Central memory CD8-positive, alpha-beta T cell (primary cell): ENCODE measurements around the gene PTPN21.

Experiments
- ATAC-seq: fragments of 150-1000 bp; cut with Tn5 transposase; replicated peaks from 2 replicates; pipeline ENCODE4 v1.10.0; 2022; ENCODE audit warnings: mild to moderate bottlenecking, moderate FRiP score, moderate number of reproducible peaks; ENCODE audit not compliant: poor library complexity, severe bottlenecking; ENCODE audit errors: extremely low read depth
- DNase-seq, 2 donors: peaks; one replicate each; pipeline ENCODE4 v3.0.0; 2021; ENCODE audit warnings: low spot score in 2 of 2
- H3K27ac Mint-ChIP-seq: one replicate; pipeline ENCODE4 v1.8.0; 2022; ENCODE audit warnings: low read depth, mild to moderate bottlenecking, moderate library complexity, mixed read lengths
- H3K27me3 Mint-ChIP-seq: one replicate; pipeline ENCODE4 v1.8.0; 2022; ENCODE audit warnings: mixed read lengths
- H3K36me3 Mint-ChIP-seq: one replicate; pipeline ENCODE4 v1.8.0; 2022; ENCODE audit warnings: mild to moderate bottlenecking, moderate library complexity, mixed read lengths; ENCODE audit not compliant: insufficient read depth
- H3K4me1 Mint-ChIP-seq: one replicate; pipeline ENCODE4 v1.8.0; 2022; ENCODE audit warnings: mixed read lengths
- H3K4me3 Mint-ChIP-seq: one replicate; pipeline ENCODE4 v1.8.0; 2022; ENCODE audit warnings: mild to moderate bottlenecking, moderate library complexity, mixed read lengths
- H3K9me3 Mint-ChIP-seq: one replicate; pipeline ENCODE4 v1.8.0; 2022; ENCODE audit warnings: mixed read lengths

Gene PTPN21

GRCh38 chr14:88554457-88555286 is at the start of gene PTPN21:
Gene PTPN21, minus strand, starts transcription at chr14:88555007. Its CDS starts 4,590 bp downstream, at chr14:88550417.
- Mint-ChIP-seq H3K4me1 (peaks cover 29% of the 10 kb centered on the region), H3K36me3 (peaks cover 6% of the 10 kb centered on the region), H3K4me3 (peak within 1 kb of the TSS; percentile 55), H3K27ac (no peak within 1 kb of the TSS), H3K27me3 (peaks cover 65% of the 10 kb centered on the region), H3K9me3 (no peaks in the 10 kb centered on the region)
- DNase-seq (no peak), ATAC-seq (no peak)

GRCh38 chr14:88604212-88604611 is 49.4 kb upstream of the PTPN21 start:
- DNase-seq (no peak), ATAC-seq (no peak)
- H3K27ac Mint-ChIP-seq = no peak overlapping the region
- peaks cover 19% of the 10 kb centered on the region for H3K4me1 Mint-ChIP-seq
- no peak overlapping the region for H3K4me3 Mint-ChIP-seq
- H3K9me3 Mint-ChIP-seq = no peaks in the 10 kb centered on the region
- peaks cover 39% of the 10 kb centered on the region for H3K36me3 Mint-ChIP-seq
- H3K27me3 Mint-ChIP-seq = no peaks in the 10 kb centered on the region

GRCh38 chr14:88599761-88600439 is 45.1 kb upstream of the PTPN21 start:
- DNase-seq = no peak

GRCh38 chr14:88599326-88599725 is 44.5 kb upstream of the PTPN21 start:
- Mint-ChIP-seq H3K4me1 (peaks cover 33% of the 10 kb centered on the region), H3K27ac (peak overlapping the region; percentile 93), H3K4me3 (no peak overlapping the region), H3K36me3 (peaks cover 34% of the 10 kb centered on the region), H3K9me3 (no peaks in the 10 kb centered on the region), H3K27me3 (no peaks in the 10 kb centered on the region)
- DNase-seq (no peak), ATAC-seq (no peak)

More at GRCh38 chr14:88599761-88600439, 45.1 kb upstream of the PTPN21 start:
- peak overlapping the region; percentile 32 for H3K4me3 Mint-ChIP-seq
- ATAC-seq = peak; percentile 54
- H3K4me1 Mint-ChIP-seq = peaks cover 33% of the 10 kb centered on the region
- H3K27me3 Mint-ChIP-seq = no peaks in the 10 kb centered on the region
- peaks cover 37% of the 10 kb centered on the region for H3K36me3 Mint-ChIP-seq
- peak overlapping the region; percentile 93 for H3K27ac Mint-ChIP-seq
- H3K9me3 Mint-ChIP-seq = no peaks in the 10 kb centered on the region

GRCh38 chr14:88598097-88598675 is 43.4 kb upstream of the PTPN21 start:
- Mint-ChIP-seq H3K4me3 (no peak overlapping the region), H3K27me3 (no peaks in the 10 kb centered on the region), H3K27ac (peak overlapping the region; percentile 68), H3K4me1 (peaks cover 33% of the 10 kb centered on the region), H3K9me3 (no peaks in the 10 kb centered on the region), H3K36me3 (peaks cover 29% of the 10 kb centered on the region)
- DNase-seq (no peak), ATAC-seq (no peak)

GRCh38 chr14:88597601-88598000 is 42.8 kb upstream of the PTPN21 start:
- peak overlapping the region; percentile 68 for H3K27ac Mint-ChIP-seq
- H3K36me3 Mint-ChIP-seq = peaks cover 28% of the 10 kb centered on the region
- H3K4me1 Mint-ChIP-seq = peaks cover 33% of the 10 kb centered on the region
- no peak for DNase-seq
- no peak for ATAC-seq
- H3K4me3 Mint-ChIP-seq = no peak overlapping the region
- no peaks in the 10 kb centered on the region for H3K27me3 Mint-ChIP-seq
- no peaks in the 10 kb centered on the region for H3K9me3 Mint-ChIP-seq

GRCh38 chr14:88597038-88597437 is 42.2 kb upstream of the PTPN21 start:
- H3K4me1 Mint-ChIP-seq = peaks cover 33% of the 10 kb centered on the region
- no peaks in the 10 kb centered on the region for H3K27me3 Mint-ChIP-seq
- peaks cover 29% of the 10 kb centered on the region for H3K36me3 Mint-ChIP-seq
- no peak for ATAC-seq
- no peak overlapping the region for H3K4me3 Mint-ChIP-seq
- no peaks in the 10 kb centered on the region for H3K9me3 Mint-ChIP-seq
- peak overlapping the region; percentile 68 for H3K27ac Mint-ChIP-seq
- no peak for DNase-seq

GRCh38 chr14:88592031-88592430 is 37.2 kb upstream of the PTPN21 start:
- DNase-seq (no peak), ATAC-seq (no peak)
- H3K4me3 Mint-ChIP-seq = no peak overlapping the region
- H3K9me3 Mint-ChIP-seq = no peaks in the 10 kb centered on the region
- H3K27me3 Mint-ChIP-seq = no peaks in the 10 kb centered on the region
- peaks cover 36% of the 10 kb centered on the region for H3K36me3 Mint-ChIP-seq
- H3K4me1 Mint-ChIP-seq = peaks cover 7% of the 10 kb centered on the region
- H3K27ac Mint-ChIP-seq = no peak overlapping the region

- no peaks in the 10 kb centered on the region for H3K27me3 Mint-ChIP-seq
- H3K4me1 Mint-ChIP-seq = peaks cover 5% of the 10 kb centered on the region
- H3K9me3 Mint-ChIP-seq = no peaks in the 10 kb centered on the region
- H3K27ac Mint-ChIP-seq = peak overlapping the region; percentile 41
- no peak overlapping the region for H3K4me3 Mint-ChIP-seq
- DNase-seq (no peak), ATAC-seq (no peak)
- H3K36me3 Mint-ChIP-seq = peaks cover 39% of the 10 kb centered on the region
Measured at GRCh38 chr14:88590173-88590572, 35.4 kb upstream of the PTPN21 start.

GRCh38 chr14:88588081-88588480 is 33.3 kb upstream of the PTPN21 start:
- Mint-ChIP-seq H3K36me3 (peaks cover 44% of the 10 kb centered on the region), H3K4me1 (peaks cover 5% of the 10 kb centered on the region)

GRCh38 chr14:88584451-88584850 is 29.6 kb upstream of the PTPN21 start:
- no peak for ATAC-seq
- Mint-ChIP-seq H3K27ac (no peak overlapping the region), H3K9me3 (no peaks in the 10 kb centered on the region), H3K36me3 (peaks cover 46% of the 10 kb centered on the region), H3K4me1 (peaks cover 7% of the 10 kb centered on the region), H3K27me3 (no peaks in the 10 kb centered on the region), H3K4me3 (no peak overlapping the region)
- no peak for DNase-seq

More at GRCh38 chr14:88588081-88588480, 33.3 kb upstream of the PTPN21 start:
- Mint-ChIP-seq H3K27me3 (no peaks in the 10 kb centered on the region), H3K9me3 (no peaks in the 10 kb centered on the region), H3K27ac (no peak overlapping the region), H3K4me3 (no peak overlapping the region)
- DNase-seq = no peak
- no peak for ATAC-seq

- no peaks in the 10 kb centered on the region for H3K9me3 Mint-ChIP-seq
- H3K36me3 Mint-ChIP-seq = peaks cover 69% of the 10 kb centered on the region
- H3K4me1 Mint-ChIP-seq = no peaks in the 10 kb centered on the region
- DNase-seq (no peak), ATAC-seq (no peak)
- H3K27ac Mint-ChIP-seq = peak overlapping the region; percentile 59
- H3K4me3 Mint-ChIP-seq = no peak overlapping the region
- no peaks in the 10 kb centered on the region for H3K27me3 Mint-ChIP-seq
Measured at GRCh38 chr14:88576222-88576621, 21.4 kb upstream of the PTPN21 start.
